SK-N-DZ (cell line): Measurements from ENCODE around the gene PGS1.

ENCODE experiments used
- DNase-seq: peaks from one replicate; pipeline ENCODE4 v3.0.0-alpha.2; 2015; ENCODE audit warnings: low spot score

The PGS1 gene

DNA sequence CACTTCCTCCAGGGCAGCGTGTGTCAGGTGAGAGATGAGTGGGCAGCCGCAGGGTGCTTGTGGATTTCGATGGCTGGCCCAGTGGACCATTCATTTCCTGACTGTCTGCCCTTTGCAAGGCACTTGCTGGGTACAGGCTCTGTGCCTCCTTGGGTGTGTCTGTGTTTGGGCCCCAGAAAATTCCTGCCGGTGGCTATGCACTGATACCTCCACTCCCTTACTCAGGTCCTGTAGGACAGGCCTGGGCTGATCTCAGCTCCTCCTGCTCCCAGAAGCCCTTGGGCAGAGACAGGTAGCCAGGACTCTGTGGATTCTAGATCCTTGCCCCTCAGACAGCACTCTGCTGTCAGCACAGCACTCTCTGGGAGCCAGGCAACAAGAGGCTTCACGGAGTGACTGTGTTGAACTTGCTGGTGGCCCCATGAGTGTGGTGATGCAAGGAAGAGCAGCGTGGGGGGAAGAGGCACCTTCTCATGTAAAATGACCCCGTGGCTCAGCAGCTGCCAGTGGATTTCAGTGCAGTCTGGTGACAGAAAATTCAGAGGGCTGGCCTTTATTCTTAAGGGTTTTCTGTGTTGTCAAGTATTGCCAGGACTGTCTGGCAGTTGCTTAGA, 29.0 kb downstream of the PGS1 start:
- no peak for DNase-seq

DNA sequence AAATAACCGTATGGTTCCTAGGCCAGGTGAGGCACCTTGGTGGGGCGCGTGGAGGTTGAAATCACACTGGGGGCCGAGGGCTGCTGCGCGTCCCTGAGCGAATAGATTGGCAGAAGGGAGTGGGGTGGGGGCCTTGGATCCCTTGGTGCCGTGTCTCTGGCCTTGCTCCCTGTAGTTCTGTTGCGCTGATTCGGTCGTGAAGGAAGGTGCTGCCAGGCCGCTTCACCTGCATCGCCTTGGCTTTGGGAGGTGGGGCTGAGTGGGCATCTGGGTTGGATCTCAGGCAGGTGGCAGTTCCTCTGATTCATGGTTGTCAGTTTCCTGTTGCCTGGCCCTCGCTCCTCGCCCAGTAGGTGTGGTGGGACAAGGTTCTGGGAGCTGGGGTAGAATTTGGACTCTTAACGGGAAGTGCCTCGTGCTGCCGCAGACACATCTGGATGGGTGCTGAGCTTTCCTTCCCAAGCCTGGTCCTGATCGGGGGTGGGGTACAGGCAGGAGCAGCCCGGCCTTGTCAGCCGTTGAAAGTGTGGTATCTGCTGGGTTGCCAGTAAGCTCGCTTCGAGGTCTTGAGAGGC, 30.1 kb downstream of the PGS1 start:
- no peak for DNase-seq

DNA sequence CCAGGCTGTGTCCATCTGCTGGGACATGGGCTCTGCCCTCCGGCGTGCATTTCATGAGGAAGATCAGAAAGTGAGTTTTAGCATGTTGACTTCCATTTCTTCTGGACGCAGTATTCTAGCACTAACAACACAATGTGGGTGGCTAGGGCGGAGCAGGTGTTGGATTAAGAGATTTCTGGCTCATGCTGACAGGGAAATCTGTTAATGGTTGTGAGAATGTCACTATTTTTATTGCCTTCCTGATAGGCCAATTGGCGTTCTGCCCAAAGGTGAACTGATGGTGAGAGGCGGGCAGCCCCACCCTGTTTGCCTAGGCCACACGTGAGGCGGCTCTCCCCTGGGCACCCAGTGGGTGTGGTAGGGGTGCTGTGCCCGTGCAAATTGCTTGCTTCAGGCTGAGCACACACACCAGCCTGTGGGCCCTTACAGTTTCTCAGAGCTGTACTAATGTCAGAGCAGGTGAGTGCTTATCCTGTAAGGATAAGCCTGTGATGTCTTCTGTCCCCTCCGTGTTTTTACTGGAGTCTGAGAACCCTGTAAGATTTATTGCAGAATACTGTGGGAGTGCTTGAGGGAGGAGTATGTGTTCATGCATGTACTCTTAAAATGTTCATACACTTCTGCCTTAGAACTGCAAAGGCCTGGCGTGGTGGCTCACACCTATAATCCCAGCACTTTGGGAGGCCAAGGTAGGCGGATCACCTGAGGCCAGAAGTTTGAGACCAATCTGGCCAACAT, 30.9 kb downstream of the PGS1 start:
- no peak for DNase-seq

DNA sequence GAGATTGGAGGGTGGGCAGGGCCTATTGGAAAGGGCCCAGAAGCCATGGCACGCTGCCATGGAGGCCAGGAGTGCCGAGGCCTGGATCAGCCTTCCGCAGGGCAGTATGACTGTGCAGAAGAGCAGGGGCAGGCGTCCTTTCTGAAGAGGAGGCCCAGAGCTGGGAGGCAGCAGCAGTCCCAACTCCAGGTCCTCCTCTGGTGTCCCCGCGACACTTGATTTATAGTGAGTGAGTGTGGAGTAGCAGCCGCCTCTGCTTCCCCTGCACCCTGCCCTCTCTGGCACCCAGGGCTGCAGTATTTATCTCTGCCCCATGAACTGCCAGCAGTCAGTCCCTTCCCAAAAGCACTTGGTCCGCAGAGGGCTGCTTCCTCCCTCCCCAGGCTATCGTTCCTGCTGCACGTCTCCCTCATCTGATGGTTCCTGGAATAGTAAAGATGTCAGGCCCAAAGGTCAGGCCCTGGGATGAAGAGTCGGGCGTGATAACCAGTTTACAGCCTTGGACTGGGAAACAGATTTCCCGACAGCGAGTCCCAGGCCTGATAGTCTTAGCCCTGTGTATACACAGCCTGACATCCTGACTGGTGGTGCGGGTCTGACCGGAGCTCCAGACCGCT, 32.9 kb downstream of the PGS1 start:
- no peak for DNase-seq

DNA sequence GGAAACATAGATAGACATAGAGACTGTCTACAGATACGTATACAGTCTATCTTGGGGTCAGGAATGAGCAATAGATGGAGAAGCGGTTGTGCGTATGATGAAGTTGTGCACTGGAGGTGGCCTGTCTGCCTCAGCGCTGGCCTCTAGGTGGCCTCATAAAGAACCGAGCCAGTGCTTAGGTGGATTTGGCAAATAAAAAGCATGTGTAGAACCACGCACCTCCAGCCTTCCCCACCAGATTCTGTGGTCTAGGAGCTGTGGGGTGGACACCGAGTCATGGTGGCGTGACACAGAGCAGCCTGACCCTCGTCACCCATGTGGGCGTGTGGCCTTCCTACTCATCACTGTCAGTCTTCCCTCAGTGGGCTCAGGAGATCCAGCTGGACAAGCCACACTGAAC, 34.0 kb downstream of the PGS1 start:
- DNase-seq: no peak

DNA sequence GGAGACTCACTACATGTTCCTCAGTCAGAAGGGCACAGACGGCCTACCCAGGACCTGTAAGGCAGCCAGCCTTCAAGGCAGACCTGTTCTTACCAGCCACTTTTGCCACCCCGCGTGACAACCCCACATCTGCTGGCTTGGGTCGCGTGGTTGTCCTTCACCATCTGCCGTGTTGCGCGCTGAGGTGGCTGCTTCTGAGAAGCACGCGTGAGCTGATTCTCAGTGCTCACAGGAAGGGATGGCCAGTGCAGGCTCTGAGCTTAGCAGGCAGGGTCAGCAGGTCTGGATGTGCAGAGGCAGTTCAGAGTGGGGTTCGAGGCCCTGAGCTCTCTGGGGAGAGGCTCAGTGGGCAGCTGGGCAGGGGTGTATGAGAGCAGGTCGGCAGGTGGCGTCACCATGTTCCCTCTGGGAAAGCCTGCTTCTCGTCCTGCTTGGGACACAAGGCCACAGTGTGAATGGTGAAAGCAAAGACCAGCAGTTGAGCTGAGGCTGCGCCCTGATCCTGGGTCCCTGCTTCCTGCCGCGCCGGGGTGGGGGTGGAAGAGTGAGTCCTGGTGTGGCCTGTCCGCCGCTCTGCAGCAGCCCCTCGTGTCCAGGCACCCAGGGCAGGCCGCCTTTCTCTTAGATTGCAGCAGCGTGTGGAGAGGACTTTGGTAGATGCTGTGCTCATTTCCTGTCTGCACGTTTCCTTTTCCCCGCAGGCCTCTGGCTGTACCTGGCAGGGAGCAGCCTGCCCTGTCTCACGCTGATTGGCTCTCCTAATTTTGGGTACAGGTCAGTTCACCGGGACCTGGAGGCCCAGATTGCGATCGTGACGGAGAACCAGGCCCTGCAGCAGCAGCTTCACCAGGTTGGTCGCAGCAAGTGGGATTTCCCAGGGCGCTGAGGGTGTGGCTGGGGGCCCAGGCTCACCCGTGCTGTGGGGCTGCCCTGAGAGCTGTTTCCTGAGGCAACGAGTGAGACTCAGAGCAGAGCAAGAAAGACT, 36.0 kb downstream of the PGS1 start:
- no peak for DNase-seq

DNA sequence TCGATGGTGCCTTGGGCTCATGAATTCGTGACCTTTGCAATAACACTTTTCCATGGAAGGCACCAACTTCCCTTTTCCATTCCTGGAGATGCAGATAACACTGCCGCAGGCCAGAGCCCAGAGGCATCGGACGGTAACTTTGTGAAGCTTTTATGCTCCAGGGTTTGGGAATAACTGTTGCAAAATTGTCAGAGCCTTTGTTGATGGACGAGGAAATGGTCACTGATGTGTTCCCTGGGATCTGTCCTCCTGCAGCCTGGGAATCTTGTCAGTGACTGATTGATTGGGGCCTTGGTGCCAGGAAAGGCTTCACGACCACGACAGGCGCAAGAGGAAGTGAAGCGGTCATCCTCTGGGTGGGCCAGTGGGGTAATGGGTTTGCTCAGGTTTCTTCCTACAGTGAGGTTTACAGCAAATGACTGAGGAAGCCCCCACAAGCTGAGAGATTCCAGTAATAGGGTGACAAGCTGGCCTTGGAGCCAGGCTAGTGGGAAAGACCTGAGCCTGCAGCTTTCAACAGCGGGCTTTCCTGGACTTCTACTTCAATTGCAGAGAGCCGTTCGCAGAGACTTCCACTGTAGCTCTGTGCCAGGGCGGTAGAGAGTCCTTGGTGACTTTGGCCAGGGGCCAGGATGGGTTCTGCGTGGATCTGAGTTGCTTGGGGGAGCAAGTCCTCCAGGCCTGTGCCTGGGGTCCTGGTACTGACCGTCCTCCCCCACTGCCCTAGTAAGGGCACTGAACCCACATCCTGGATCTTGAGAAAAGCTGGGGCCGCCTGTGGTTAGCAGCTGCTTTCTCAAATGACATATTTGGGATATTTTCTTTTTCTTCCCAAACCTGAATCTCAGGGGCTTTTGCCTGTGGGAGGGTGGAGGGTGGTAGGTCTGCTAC, 37.6 kb downstream of the PGS1 start:
- no peak for DNase-seq

DNA sequence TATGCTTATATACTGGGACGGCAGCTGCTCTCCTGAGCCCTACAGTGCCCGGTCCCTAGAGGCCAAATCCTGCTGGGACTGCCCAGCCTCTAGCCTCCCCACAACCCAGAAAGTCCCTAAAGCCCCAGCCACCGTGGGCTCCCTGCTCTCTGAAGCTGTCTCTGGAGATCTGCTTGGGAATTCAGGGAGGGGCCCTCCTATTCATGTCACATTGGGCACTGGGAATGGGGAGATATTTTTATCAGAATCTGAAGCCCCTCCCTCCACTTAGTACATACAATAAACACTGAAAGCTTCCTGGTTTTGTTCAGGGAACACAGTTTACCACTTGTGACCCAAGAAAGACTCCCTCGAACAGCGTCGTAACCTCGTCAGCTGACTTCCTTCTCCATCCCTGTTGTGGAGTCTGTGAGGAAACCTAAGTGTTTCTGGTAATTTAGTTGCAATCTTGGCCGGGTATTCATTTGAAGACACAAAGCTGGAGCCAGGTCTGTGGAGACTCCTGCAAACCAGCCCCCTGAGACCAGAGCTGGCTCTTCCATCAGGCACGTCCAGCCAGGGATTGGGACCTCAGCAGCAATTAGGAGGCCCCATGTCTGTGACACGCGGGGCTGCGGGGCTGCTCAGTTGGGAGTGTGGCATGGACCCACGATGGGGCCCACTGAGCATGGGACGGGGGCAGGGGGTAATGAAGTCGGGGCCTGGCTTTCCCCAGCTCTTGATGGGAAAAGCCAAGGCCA, 38.5 kb downstream of the PGS1 start:
- DNase-seq: no peak

DNA sequence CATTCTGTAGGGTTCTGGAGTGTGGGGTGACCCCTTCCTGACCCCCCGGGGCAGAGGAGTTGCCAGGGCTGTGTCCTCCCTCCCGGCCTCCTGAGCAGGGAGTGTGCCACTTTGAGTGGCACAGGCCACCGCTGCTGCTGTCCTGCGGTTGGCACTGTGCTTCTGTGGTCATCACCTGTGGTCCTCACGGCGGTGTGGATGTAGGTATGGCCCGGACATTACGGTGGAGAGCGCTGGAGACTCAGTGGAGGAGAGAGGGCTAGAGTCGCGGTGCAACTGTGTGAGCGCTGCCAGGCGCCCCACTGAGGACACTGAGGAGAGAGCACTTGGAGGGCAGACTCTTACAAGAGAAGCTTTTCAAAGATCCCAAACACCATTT, 39.1 kb downstream of the PGS1 start:
- no peak for DNase-seq

DNA sequence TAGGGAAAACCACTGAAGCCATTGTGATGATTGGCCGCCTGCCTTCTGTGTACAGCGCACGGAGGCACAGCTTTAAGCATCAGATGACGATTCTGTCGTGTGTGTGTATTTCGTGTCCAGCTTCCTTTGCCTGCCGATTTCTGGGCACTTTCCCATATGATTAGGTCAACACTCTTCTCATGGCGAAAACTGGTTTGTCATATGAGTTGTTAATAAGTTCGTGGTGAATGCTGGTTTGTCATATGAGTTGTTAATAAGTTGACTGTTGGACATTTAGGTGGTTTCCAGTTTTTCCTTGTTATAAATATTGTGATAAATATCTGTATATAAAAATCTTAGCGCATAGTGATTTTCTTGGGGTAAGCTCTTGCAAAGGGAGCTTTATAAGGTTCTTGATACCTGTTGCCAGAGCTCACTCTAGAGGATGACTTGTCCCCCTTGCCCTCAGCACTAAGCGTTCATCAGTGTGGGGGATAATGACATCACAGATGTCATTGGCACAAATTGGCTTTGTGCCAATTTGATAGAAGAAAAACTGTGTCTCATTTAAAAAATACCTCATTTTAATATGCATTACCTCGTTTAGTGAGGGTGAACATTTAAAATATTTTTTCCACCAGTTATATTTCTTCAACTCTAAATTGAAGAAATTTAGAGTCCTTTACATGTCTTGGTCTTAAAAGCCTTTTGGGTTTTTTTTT, 40.0 kb downstream of the PGS1 start:
- no peak for DNase-seq

DNA sequence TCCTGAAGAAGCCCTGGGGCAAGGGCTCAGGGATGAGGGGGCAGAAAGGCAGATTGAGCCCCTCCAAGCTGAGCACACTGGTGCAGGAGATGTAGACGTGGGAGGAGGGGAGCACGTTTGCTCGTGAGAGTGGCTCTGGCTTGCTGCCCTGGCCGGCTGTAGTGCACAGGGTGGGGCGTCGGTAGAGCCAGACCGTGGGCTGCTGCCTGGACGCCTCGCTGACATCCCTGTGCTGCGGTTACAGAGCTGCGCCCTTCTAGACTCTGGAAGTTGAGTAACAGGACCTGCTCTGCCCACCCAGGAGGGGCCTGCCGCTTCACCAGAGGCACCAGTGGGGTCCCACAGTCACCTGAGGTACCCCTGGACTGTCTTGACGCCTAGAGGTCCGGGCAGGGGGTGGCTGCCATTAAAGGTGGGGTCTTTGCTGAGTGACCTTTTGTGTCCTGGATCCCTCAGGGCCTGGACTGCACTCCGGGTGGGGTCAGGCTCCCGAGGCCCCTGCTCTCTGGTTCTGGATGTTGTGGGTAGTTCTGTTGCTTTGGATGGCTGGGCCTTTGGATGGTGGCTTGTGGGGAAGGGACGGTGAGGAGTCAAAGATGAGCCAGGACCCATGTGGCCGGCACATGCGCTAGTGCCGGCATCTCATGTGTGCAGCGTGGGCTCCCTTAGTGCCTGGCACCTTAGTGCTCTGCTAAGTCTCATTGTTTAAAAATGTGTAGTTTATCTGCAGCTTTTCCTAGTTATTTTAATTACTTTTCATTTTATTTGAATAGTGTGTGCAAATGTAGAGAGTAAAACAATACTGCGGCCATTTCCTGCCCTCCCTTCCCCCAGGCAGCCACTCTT, 41.7 kb downstream of the PGS1 start:
- no peak for DNase-seq

DNA sequence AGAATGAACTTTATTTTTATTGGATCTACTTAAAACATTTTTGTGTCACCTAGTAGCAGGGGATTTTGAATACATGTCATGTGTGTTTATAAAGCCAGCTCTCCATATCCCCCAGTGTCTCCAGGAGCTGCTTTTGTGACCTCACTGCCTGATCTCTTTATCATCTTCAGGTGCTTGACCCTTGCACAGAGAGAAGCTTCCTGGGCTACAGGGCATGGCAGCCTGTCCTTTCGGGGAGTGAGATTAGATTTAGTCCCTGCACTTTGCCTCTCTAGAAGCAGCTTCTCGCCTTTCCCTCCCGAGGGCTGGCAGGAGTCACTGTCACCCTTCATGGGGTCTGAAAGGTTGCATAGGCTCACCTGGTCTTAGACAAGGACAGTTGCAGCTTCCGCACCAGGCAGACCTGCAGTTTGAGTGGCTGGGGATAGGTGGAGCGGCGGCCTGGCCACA, 42.7 kb downstream of the PGS1 start:
- DNase-seq: no peak

DNA sequence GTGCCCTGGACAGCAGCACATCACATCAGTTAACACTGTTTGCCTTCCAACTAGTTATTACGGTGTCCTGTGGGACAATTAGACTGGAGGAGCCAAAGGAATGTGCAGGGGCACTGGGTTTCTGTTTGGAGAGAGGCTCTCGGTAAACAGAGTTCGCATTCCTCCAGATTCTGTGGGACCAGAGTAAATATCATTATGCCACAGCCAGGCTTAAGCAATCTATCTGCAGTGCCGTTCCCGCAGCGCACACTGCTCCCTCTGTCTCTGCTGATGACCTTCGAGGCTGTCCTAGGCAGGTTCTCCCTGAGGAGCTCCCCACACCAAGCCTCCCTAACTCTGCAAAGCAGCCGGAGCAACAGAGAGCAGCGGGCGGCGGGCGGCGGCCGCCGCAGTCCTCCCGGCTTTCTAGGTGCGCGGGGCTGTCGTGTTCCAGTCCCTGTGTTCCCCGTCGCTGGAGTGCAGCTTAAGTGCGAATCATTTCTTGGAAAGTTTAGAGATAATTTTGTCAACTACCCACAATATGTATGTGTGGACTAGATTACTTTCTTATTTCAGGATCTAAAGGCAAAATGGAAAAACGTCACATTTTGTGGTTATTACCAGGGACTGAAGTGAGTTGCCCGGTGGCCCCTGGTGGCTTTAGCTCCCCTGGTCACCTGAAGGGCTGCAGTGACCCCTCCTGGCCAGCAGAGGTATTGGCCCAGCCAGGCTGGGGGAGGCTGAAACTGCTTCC, 43.3 kb downstream of the PGS1 start:
- DNase-seq: peak; percentile 56

DNA sequence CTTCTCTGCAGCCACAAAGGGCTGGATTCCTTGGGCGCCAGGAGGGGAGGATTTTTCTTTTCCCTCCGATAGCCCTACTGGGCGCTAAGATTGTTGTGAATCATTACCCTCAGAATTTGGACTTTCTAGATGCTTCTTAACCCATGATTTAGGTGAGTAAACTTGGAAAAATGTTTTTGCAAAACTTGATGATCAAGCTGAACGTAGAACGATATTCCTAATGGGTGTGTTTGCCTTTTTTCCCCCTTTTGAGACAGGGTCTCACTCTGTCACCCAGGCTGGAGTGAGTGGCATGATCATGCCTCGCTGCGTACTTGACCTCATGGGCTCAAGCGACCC, 43.8 kb downstream of the PGS1 start:
- DNase-seq: no peak

DNA sequence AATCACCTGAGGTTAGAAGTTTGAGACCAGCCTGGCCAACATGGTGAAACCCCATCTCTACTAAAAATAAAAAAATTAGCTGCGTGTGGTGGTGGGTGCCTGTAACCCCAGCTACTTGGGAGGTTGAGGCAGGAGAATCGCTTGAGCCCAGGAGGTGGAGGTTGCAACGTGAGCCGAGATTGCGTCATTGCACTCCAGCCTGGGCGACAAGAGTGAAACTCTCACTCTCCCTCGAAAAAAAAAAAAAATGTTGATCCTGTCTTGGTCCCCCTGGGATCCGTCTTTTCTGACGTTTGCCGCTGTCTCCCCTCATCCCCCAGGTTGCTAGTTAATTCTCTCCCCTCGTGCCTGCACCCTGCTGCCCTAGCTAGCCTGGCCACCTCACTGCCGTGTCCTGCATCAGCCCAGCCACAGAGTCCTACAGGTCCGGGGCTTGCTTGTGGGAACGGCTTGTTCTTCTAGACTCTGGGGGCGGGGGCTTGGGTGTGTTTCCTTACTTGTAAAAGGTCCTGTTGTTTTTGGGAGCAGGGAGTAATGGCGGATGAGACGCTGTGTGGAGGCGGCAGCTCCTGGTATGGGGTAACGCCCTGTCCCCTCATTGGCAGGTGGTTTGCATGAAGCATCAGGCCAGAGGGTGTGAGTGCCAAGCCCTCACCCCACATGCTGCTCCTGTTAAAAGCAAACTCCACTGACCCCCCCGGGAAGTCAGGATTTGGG, 44.6 kb downstream of the PGS1 start:
- DNase-seq: no peak

DNA sequence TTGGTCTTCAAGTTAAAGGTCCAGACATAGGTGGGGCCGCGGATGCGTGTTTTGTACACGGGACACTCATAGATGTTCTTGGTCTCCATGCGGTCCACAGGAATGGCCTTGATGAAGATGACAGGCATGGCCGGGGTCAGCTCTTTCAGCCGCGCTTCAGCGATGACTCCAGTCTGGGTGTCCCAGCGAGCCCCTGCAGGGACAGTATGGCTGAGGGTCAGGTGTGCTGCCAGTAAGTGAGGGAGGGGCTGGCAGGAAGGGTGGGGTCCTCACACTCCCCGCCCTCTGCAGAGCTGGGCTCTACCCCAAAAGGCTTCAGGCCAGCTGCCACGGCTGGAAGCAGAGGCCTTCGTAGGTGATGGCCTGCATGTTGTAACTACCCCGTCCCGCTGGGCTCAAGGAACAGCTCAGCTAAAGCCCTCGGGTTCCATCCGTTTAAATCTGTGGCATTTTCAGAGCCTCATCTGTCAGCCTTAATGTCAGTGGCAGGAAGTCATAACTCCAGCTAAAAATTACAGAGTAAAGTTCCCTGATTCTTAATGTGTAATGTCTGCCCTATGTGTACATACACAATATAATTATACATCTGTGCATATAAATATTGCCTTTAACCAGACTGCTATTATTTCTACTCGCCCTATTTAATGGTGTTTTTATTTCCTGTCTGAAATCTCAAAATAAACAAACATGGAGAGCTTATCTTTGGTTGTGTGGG, 45.7 kb downstream of the PGS1 start:
- DNase-seq: no peak
